ENCODE measurements around the gene MTUS2.

- no peak for TF ChIP-seq YY1 (IDR thresholded peaks at IDR 0.05)
- TF ChIP-seq, protein P1, sequence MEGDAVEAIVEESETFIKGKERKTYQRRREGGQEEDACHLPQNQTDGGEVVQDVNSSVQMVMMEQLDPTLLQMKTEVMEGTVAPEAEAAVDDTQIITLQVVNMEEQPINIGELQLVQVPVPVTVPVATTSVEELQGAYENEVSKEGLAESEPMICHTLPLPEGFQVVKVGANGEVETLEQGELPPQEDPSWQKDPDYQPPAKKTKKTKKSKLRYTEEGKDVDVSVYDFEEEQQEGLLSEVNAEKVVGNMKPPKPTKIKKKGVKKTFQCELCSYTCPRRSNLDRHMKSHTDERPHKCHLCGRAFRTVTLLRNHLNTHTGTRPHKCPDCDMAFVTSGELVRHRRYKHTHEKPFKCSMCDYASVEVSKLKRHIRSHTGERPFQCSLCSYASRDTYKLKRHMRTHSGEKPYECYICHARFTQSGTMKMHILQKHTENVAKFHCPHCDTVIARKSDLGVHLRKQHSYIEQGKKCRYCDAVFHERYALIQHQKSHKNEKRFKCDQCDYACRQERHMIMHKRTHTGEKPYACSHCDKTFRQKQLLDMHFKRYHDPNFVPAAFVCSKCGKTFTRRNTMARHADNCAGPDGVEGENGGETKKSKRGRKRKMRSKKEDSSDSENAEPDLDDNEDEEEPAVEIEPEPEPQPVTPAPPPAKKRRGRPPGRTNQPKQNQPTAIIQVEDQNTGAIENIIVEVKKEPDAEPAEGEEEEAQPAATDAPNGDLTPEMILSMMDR (IDR thresholded peaks at IDR 0.05; ENCODE audit: low read depth, low read length, missing input control), result no peak
- TF ChIP-seq, protein P2, sequence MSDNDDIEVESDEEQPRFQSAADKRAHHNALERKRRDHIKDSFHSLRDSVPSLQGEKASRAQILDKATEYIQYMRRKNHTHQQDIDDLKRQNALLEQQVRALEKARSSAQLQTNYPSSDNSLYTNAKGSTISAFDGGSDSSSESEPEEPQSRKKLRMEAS (IDR thresholded peaks at IDR 0.05), result no peak
- no peak for TF ChIP-seq FOXA1 (IDR thresholded peaks at IDR 0.05)
- TF ChIP-seq EGR1 (IDR thresholded peaks at IDR 0.05; ENCODE audit: low read depth in 2 of 2), result no peak
- no peak for TF ChIP-seq TAF1 (conservative IDR thresholded peaks at IDR 0.05)
Observed at GRCh38 chr13:28964803-28965202, 144.7 kb downstream of the MTUS2 start.
